Measurements from ENCODE around the gene AUP1. TPM values are rescaled to one million over a fixed set of nuclear protein-coding genes. Genes with fewer than 3 reads are reported as not detected.
"Not testable (repeated sequence)": the region's sequence is repeated elsewhere in the genome, so short reads cannot be mapped to it uniquely, and the experiment has no call there.

Gene AUP1
- total RNA-seq, 1 experiment from 2014 or later, result 91.5 TPM

GRCh38 chr2:74562126-74562775 is 32.7 kb upstream of the AUP1 start:
- TF ChIP-seq, protein P1, sequence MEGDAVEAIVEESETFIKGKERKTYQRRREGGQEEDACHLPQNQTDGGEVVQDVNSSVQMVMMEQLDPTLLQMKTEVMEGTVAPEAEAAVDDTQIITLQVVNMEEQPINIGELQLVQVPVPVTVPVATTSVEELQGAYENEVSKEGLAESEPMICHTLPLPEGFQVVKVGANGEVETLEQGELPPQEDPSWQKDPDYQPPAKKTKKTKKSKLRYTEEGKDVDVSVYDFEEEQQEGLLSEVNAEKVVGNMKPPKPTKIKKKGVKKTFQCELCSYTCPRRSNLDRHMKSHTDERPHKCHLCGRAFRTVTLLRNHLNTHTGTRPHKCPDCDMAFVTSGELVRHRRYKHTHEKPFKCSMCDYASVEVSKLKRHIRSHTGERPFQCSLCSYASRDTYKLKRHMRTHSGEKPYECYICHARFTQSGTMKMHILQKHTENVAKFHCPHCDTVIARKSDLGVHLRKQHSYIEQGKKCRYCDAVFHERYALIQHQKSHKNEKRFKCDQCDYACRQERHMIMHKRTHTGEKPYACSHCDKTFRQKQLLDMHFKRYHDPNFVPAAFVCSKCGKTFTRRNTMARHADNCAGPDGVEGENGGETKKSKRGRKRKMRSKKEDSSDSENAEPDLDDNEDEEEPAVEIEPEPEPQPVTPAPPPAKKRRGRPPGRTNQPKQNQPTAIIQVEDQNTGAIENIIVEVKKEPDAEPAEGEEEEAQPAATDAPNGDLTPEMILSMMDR (conservative IDR thresholded peaks at IDR 0.05), result no peak
- H3K27ac ChIP-seq (ENCODE audit: insufficient read length, low read depth, low read length), result no peak overlapping the region
- peaks cover 9 to 14% of the 10 kb centered on the region in 2 experiments for H3K4me1 Mint-ChIP-seq
- H3K4me2 ChIP-seq (ENCODE audit: insufficient read depth, insufficient read length, low read length), result no peak overlapping the region
- H3K79me2 ChIP-seq (ENCODE audit: insufficient read depth, low read length), result no peaks in the 10 kb centered on the region
- no peak overlapping the region for H3K9ac ChIP-seq (ENCODE audit: extremely low read depth, insufficient read length, low read length)
- no peak overlapping the region for H4K5ac ChIP-seq (ENCODE audit: insufficient read length, low read depth, low read length)
- no peak overlapping the region for H3K4ac ChIP-seq (ENCODE audit: low read depth, low read length)
- H3K56ac ChIP-seq (ENCODE audit: insufficient read length, low read depth, low read length), result no peak overlapping the region
- no peak overlapping the region for H2BK12ac ChIP-seq (ENCODE audit: insufficient read length, low read depth, low read length)
- no peak overlapping the region for H4K91ac ChIP-seq (ENCODE audit: insufficient read length, low read depth, low read length)
- H3K23me2 ChIP-seq (ENCODE audit: insufficient read length, low read depth, low read length, poor library complexity, severe bottlenecking), result no peaks in the 10 kb centered on the region
- H2AFZ ChIP-seq (ENCODE audit: low read length), result no peak overlapping the region
- 0 out of 2 replicates have a peak overlapping the region, but pooled peaks have one; percentile 53 for H2BK15ac ChIP-seq (ENCODE audit: low read depth, low read length)
- no peaks in the 10 kb centered on the region for H3K9me3 ChIP-seq (ENCODE audit: control insufficient read depth, low read depth, low read length)
- H3K36me3 Mint-ChIP-seq (ENCODE audit: insufficient read depth in 1 of 3, low read depth in 3 of 3), result 0 out of 7 replicates have a peak, but pooled peaks cover 0 to 3% (median 1%) of the 10 kb centered on the region in 3 experiments
- H3K18ac ChIP-seq (ENCODE audit: insufficient read length, low read depth, low read length), result no peak overlapping the region
- WGBS (ENCODE audit: extremely low coverage, insufficient read length, low lambda C conversion rate), result no CpG with 5 or more reads among the region's 7 CpGs
- H2BK20ac ChIP-seq (ENCODE audit: low read depth, low read length, poor library complexity, severe bottlenecking), result no peak overlapping the region
- H3K27me3 ChIP-seq (ENCODE audit: insufficient read depth, low read length), result no peaks in the 10 kb centered on the region
- no peak overlapping the region for H2AK5ac ChIP-seq (ENCODE audit: insufficient read length, low read length)
- H2BK5ac ChIP-seq (ENCODE audit: insufficient read length, low read length), result no peak overlapping the region
- H4K20me1 ChIP-seq (ENCODE audit: control insufficient read depth, insufficient read depth, insufficient read length), result no peaks in the 10 kb centered on the region
- H3K23ac ChIP-seq (ENCODE audit: insufficient read length, low read depth, low read length), result no peak overlapping the region
- H4K8ac ChIP-seq (replicated peaks; ENCODE audit: insufficient read length, low read depth, low read length), result no peak overlapping the region
- no peaks in the 10 kb centered on the region for H3K79me1 ChIP-seq (ENCODE audit: insufficient read depth, low read depth, low read length, poor library complexity, severe bottlenecking)
- peaks cover 20% of the 10 kb centered on the region for H3K27me3 Mint-ChIP-seq (ENCODE audit: low read depth)
- H2BK120ac ChIP-seq (ENCODE audit: low read depth, low read length, poor library complexity, severe bottlenecking), result no peak overlapping the region
- H3K27ac Mint-ChIP-seq, result peak overlapping the region in 1 of 3 experiments; percentile 54; a peak in 1 of 7 replicates
- no peak overlapping the region for H3T11ph ChIP-seq (ENCODE audit: low read length)
- no peaks in the 10 kb centered on the region for H3K9me3 Mint-ChIP-seq
- H3K4me1 ChIP-seq (ENCODE audit: insufficient read depth, low read length), result 0 out of 2 replicates have a peak, but pooled peaks cover 3% of the 10 kb centered on the region
- H3K4me3 Mint-ChIP-seq, result no peak overlapping the region
- no peak for DNase-seq
- H3K14ac ChIP-seq (ENCODE audit: insufficient read depth, low read length), result no peak overlapping the region

DNA sequence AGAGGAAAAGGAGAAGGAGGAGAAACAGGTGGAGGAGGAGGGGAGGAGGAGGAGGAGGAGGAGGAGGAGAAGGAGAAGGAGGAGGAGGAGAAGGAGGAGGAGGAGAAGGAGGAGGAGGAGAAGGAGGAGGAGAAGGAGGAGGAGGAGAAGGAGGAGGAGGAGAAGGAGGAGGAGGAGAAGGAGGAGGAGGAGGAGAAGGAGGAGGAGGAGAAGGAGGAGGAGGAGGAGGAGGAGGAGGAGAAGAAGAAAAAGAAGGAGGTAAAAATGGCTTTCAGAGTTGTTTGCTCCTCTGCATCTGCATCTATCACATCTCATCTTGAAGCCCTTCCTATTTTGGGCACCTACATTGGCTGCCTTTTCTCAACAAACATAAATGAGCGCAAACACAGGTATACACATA is 31.5 kb upstream of the AUP1 start:
- not testable (repeated sequence) for H4K91ac ChIP-seq (ENCODE audit: insufficient read length, low read depth, low read length); H3K27ac ChIP-seq (ENCODE audit: insufficient read length, low read depth, low read length); H3K9me3 Mint-ChIP-seq; H3K14ac ChIP-seq (ENCODE audit: insufficient read depth, low read length); H3T11ph ChIP-seq (ENCODE audit: low read length); H3K79me1 ChIP-seq (ENCODE audit: insufficient read depth, low read depth, low read length, poor library complexity, severe bottlenecking); H3K9me3 ChIP-seq (ENCODE audit: control insufficient read depth, low read depth, low read length); H4K8ac ChIP-seq (replicated peaks; ENCODE audit: insufficient read length, low read depth, low read length); H3K4me1 ChIP-seq (ENCODE audit: insufficient read depth, low read length); H2BK5ac ChIP-seq (ENCODE audit: insufficient read length, low read length); H2BK15ac ChIP-seq (ENCODE audit: low read depth, low read length); DNase-seq; H3K56ac ChIP-seq (ENCODE audit: insufficient read length, low read depth, low read length); H3K4ac ChIP-seq (ENCODE audit: low read depth, low read length); H2AK5ac ChIP-seq (ENCODE audit: insufficient read length, low read length); H4K5ac ChIP-seq (ENCODE audit: insufficient read length, low read depth, low read length); H2AFZ ChIP-seq (ENCODE audit: low read length); H4K20me1 ChIP-seq (ENCODE audit: control insufficient read depth, insufficient read depth, insufficient read length); H3K23me2 ChIP-seq (ENCODE audit: insufficient read length, low read depth, low read length, poor library complexity, severe bottlenecking); H3K79me2 ChIP-seq (ENCODE audit: insufficient read depth, low read length); H2BK120ac ChIP-seq (ENCODE audit: low read depth, low read length, poor library complexity, severe bottlenecking); H3K4me2 ChIP-seq (ENCODE audit: insufficient read depth, insufficient read length, low read length); H3K27ac Mint-ChIP-seq; H3K18ac ChIP-seq (ENCODE audit: insufficient read length, low read depth, low read length); H2BK12ac ChIP-seq (ENCODE audit: insufficient read length, low read depth, low read length); H3K27me3 ChIP-seq (ENCODE audit: insufficient read depth, low read length); H3K9ac ChIP-seq (ENCODE audit: extremely low read depth, insufficient read length, low read length); H3K23ac ChIP-seq (ENCODE audit: insufficient read length, low read depth, low read length); H3K4me3 Mint-ChIP-seq; H2BK20ac ChIP-seq (ENCODE audit: low read depth, low read length, poor library complexity, severe bottlenecking)
- WGBS (ENCODE audit: extremely low coverage, insufficient read length, low lambda C conversion rate), result no CpG with 5 or more reads among the region's 1 CpG
- H3K27me3 Mint-ChIP-seq (ENCODE audit: low read depth), result peaks cover 24% of the 10 kb centered on the region
- H3K36me3 Mint-ChIP-seq (ENCODE audit: insufficient read depth in 1 of 3, low read depth in 3 of 3), result peaks cover 0 to 15% (median 12%) of the 10 kb centered on the region in 3 experiments; a peak in 4 of 7 replicates
- H3K4me1 Mint-ChIP-seq, result peaks cover 9 to 14% of the 10 kb centered on the region in 2 experiments

Data from H9 (cell line).